GM19455 (cell line): Measurements from ENCODE around the gene TNFRSF25.
"Not testable (repeated sequence)": the region's sequence is repeated elsewhere in the genome, so short reads cannot be mapped to it uniquely, and the experiment has no call there.

Experiments used
- ATAC-seq: cut with Tn5 transposase; IDR thresholded peaks from one replicate; pipeline ENCODE4 v1.9.1; 2021; ENCODE audit not compliant: unreplicated experiment

The TNFRSF25 gene

DNA sequence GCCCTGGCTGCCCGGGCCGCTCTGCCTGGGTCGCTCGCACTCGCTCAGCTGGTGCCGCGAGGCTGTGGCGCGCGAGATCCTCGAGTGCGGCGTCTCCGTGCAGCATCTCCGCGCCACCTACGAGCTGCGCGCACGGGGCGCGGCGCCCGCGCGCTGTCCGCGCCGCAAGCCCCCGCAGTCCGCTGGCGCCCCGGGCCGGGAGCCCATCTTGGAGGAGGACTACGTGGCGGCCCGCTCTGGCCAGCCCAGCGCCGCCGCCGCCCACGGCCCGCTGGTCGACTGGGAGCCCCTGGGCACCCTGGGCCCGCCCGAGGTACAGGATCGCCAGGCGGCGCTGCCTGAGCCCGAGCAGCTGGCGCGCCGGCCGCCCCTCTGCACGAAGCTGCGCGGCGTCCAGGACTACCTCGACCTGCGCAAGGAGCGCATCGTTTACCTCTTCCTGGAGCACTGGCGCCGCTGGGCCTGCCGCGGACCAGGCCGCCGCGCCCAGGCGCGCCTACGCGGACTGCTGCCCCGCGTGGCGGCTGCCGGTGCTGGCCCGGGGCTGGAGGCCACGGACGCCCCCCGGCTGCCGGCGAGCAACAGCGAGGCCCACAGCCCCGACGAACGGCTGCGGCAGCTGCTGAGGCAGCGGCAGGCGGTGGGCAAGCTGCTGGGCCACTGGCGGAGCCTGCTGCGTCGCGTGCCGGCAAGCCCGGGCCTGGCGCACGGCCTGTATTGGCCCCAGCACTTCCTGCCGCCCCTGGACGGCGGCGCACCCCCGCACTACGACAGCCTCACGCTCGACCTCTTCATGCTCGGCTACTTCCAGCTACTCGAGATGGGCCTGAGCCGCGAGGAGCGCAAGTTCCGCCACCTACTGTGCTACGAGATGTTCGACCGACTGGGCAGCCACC, 10.9 kb downstream of the TNFRSF25 start:
- ATAC-seq, result no peak

DNA sequence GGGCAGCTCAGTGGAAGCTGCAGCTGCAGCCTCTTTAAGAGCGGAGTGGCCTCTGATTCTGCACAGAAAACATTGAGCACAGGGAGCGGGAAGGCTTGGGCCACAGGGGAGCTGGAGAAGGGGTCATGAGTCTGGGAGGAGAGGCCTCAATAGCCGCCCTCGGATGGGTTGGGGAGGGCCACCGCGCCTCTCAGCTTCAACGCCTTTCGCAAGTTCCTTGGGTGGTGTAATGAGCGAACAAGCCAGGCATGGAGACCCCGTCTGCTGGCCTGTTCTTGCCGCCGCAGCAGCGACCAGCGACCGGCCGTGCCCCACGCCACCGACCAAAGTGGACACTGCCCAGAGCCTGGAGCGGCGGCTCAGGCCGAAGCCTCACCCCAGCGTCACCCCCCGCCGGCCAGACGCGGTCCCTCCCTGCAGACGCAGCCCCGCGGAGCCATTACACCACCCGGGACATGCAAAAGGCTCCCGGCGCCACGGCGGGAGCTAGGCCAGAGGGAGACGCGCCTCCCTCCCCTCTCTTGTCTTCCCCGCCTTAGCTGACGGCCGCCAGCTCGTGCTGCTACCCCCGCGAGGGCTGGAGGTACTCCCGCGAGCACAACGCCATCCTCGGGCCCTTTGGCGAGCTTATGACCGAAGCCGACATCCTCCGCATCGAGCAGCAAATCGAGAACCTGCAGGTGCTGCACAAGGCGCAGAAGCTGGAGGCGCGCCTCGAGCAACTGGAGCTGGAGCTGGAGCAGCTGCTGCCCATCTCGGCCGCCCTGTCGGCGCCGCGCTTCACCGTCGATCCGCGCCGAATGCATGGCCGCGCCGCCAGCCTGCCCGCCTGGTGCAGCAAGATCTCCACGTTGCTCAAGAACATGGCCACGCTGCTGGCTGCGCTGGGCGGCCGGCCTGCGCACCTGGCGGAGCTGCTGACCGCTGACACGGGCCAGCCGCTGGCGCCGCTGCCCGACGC, 11.8 kb downstream of the TNFRSF25 start:
- ATAC-seq, result not testable (repeated sequence)

DNA sequence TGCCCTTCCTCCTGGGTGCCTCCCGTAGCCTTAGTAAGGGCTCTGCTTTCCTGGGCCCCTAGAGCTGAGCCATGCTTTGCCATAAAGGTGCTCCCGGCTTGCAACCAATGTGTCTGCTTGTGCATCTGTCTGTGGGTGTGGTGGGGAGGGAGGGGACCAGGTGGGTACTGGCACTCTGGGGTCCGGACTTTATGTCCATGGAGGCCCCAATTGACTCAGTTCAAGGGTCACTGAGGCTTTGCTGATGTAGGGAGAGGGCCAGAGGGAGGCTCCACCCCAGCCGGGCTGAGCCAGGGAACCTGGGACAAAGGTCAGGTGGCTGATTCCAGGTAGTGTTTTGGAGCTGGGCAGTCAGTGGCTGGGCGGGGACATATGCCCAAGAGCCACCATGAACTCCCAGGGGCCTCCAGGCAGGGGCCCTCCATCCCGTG, 15.0 kb downstream of the TNFRSF25 start:
- no peak for ATAC-seq

DNA sequence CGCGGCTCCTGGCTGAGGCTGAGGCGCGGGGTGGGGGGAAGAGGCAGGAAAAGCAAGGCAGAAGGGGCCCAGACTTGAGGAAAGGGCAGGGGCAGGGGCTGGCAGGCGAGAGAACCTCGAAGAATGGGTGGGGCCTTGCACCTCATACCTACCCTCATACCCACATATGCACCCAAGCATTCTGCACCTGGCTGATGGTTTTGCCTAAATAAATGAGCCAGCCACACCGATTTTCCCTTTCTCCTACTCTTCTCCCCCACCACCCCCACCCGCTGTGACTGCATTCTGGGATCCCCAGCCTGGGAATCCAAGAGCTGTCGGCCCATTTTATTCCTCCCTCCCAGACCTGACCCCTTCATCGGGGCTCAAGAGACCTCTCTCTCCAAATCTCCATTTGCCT, 15.5 kb downstream of the TNFRSF25 start:
- ATAC-seq, result not testable (repeated sequence)

DNA sequence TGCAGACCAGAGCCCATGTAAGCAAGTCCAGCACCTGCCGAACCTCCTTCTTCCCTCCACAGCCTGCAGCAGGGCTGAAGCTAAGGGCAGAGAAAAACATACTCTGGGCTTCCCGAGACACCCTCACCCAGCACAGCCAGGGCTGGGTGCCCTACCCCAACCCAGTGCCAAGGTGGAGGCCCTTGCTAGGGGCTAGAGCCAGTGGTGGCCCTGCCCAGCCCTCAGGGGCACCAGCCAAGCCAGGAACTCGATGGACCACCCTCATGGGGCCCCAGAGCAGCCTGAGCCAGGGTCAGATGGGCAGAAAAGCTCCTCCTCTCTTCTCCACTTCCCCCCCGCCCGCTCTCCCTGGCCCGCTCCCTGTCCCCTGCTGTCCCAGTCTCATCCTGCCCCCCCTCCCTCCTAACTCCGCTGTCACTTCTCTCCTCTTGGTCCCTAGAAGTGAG, 15.9 kb downstream of the TNFRSF25 start:
- no peak for ATAC-seq

DNA sequence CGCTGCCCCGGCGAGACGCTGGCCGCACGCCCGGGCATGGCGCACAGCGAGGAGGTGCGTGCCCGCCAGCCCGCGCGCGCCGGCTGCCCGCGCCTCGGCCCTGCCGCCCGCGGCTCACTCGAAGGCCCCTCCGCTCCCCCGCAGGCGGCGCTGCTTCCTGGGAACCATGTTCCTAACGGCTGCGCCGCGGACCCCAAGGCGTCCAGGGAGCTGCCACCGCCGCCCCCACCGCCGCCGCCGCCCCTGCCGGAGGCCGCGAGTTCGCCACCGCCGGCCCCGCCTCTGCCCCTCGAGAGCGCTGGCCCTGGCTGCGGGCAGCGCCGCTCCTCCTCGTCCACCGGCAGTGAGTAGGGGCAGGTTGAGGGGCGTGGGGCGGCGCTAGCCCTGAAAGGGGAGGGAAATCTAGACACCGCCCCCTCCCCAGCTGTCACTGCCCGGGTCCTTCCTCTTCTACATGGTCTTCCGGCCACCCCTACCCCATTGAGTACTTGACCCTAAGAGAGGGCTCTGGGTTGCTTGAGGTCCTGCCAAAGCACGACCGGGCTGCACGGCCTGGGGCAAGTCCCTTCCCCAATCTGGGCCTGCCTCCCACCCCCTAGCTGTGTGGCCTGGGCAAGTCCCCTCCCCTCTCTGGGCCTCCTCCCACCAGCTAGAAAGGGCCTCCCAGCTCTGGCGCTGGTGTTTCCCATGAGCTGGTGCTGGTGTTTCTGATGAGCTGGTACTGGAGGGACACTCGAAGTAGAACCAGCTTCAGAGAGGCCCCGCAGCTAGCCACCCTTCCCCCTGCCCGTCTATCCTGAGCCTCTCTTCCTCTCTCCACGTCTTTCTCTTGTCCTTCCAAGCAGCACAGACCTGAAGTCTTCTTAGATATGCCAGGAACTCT, 17.0 kb downstream of the TNFRSF25 start:
- ATAC-seq, result no peak

DNA sequence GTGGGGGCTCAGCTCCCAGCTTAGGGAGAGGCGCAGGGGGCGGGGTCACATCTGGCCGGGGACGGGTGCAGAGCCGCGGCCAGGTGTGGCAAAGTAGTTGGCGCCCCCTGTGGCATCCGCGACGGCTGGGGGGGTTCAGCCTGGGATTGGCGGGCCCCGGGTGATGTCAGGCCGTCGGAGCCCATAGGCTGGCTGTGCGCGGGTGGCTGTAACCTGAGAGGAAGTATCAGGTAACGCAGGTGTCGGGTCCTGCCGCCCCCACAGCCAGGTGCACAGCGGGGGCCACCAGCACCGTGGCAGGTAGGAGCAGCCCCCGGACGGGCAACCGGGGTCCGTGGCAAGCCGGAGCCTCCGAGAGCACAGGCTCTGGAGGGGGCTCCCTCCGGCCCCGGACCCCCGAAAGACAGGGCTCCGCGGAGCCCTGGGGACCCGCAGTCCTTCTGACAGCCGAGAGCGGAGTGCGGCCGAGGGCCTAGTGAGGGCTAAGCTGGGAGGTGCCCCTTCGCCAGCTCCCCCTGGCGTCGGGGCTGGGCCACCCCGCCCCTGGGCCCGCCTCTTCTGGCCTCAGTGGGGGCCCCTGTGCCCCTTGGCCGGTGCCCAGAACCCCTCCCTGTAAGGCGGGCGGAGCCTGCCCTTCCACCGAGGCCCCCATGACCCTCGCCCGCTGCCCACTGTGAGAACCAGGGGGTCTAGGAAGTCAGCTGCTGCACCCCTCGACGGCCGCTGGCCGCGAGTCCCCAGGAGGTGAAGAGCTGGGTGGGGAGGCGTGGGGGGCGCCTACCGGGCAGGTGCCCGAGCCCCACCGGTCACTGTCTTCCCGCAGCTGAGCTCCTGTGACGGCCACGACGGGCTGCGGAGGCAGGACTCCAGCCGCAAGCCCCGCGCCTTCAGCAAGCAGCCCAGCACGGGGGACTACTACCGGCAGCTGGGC, 17.9 kb downstream of the TNFRSF25 start:
- no peak for ATAC-seq

DNA sequence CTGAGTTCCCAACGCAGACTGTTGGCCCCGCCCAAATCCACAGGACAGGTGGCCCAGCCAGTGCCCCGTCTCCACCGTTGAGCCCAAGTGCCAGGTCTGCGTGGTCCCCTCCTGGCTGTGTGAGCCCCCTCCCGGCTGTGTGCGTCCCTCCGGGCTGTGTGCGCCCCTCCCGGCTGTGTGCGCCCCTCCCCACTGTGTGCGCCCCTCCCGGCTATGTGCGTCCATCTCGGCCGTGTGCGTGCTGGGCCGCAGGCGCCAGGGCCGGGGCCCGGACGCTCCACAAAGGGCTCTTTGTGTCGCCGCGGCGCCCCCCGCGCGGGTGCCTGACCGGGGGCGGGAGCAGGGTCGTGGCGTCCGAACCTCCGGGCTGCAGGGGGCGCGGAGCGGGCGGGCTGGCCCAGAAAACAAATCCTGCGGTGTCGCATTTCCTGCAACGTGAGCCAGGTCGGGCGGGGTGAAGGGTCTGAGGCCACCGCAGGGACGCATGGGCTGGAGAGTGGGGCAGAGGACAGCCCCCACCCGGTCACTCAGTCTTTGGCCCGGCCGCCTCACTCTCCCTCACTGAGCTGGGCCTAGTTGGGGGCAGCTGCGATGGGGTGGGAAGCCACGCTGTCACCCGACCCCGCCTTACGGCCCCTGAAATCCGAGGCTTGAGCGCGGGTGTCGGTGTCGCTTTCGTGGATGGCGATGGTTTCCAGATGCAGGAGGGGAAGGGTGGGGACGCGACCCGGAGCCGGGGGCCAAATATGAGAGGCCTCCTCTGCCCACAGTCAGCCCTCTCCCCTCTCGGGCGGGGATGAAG, 18.8 kb downstream of the TNFRSF25 start:
- ATAC-seq, result no peak

DNA sequence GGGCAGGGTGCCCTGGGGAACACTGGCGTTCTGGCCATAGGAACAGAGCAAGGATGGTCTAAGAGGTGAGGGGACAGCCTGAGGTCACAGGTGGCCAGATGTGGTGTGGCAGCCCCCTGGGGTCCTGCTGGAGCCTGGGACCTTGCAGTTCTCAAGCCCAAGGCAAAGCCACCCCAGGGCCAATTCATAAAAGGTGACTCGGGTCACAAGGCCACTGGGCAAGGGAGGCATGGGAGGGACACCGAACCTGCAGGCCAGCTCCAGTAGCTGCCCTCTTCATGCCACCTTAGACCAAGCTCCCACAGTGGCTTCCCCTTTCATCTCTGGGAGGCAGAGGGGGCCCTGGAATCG, 19.3 kb downstream of the TNFRSF25 start:
- ATAC-seq, result no peak

DNA sequence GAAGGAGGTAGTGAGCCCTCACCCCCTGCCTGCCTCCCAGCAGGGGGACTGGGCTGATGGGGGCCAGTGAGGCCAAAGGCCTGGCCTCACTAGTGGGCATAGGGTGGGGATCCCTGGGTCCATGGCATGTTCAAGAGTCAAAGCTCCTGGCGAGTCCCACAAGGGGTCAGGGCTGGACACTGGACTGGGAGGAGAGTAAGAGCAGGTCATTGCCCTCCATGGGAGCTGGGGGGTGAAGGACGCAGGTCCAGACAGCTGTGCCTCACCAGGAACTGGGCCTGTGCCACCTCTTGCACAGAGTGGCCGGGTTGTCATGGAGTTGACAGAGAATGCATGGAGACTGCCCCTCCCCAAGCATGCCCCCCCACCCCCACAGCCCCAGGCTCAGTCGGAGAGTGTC, 20.0 kb downstream of the TNFRSF25 start:
- not testable (repeated sequence) for ATAC-seq

DNA sequence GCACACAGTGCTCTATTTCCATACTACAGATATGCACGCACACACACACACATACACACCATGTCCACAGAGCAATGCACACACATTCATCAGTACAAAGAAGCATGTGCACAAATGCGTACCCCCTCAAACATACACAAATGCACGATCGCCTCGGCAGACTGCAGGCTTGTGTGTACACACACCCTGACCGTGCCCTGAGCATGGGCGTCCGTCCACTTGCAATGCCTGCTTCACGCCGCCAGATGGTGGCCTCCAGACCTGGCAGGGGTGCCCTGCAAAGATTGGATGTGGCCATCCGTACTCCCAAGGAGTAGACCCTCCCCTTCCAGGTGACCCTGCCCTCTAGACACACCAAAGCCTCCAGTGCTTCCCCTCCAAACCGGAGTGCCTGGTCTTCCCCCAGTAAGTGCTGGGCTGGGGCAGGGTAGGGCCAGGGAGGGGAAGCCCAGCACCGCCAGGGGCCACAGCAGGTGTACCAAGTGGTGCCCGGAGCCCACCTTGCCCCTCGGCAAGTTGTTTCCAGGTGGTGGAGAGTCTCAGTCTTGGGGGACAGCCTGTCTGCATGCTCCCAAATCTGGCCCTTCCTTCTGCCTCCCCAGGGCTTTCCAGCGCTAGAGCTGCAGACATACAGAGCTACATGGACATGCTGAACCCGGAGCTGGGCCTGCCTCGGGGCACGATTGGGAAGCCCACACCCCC, 20.8 kb downstream of the TNFRSF25 start:
- no peak for ATAC-seq

DNA sequence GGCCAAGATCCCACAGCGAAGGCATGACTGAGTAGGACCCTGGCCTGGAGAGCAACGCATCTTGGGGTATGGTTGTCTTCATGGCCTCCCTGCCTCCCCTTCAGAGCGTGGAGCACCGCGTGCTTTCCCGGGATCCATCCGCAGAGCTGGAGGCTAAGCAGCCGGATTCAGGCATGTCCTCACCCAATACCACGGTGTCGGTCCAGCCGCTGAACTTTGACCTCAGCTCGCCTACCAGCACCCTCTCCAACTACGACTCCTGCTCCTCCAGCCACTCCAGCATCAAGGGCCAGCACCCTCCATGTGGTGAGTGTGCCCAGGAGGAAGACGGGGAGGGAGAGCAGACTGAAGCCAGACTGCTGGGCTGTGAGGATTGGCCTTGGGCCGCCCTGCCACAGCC, 21.6 kb downstream of the TNFRSF25 start:
- ATAC-seq, result no peak

DNA sequence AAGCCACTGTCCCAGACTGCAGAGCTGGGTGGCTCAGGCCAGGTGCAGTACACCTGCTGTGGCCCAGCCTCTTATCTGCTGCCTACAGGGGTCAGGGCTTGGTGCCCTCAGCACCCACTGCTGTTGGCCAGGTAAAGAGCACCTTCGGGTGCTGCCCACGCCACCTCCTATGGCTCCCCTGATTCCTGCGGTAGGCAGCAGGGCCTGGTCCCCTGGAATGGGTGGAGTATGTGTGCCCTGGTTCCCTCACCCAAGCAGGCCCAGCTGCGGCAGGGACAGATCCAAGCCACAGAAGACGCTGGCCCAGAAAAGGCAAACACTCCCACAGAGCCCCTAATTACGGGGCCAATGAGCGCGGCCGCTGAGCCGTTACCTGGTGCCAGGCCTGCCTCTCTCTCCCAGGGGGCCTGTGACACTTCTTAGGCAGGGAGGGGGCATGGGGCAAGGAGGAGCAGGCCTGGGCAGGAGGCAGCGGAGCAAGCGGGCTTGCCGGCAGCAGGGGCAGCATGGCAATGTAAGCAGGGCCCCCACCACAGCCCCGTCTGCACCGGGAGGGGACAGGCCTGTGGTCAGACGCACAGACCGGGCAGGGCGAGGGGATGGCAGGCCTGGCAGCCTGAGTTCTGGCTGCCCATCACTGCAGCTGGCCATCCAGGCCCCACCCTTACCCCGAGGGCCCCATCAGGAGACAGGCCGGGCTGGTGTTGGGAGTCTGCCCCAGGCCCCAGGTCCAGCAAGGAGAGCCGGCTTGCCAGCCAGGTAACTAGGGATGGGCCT, 22.4 kb downstream of the TNFRSF25 start:
- no peak for ATAC-seq

DNA sequence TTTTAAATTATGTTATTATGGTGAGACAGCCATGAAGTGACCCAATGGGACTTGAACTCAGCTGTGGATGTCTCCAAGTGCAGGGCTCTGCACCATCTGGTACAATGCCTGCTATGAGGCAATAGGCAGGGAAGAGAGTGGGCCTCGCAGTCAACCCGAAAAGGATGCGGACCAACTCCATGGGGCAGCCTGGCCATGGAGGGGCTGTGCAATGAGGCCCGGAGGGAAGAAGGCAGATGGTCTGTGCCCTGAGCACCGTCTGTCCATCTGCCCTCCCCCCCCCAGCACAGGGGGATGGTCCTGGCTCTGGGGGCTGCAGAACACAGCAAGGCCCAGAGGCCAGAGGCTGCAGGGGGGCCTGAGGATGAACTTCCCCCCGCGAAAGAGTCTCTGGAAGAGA, 24.4 kb downstream of the TNFRSF25 start:
- no peak for ATAC-seq

DNA sequence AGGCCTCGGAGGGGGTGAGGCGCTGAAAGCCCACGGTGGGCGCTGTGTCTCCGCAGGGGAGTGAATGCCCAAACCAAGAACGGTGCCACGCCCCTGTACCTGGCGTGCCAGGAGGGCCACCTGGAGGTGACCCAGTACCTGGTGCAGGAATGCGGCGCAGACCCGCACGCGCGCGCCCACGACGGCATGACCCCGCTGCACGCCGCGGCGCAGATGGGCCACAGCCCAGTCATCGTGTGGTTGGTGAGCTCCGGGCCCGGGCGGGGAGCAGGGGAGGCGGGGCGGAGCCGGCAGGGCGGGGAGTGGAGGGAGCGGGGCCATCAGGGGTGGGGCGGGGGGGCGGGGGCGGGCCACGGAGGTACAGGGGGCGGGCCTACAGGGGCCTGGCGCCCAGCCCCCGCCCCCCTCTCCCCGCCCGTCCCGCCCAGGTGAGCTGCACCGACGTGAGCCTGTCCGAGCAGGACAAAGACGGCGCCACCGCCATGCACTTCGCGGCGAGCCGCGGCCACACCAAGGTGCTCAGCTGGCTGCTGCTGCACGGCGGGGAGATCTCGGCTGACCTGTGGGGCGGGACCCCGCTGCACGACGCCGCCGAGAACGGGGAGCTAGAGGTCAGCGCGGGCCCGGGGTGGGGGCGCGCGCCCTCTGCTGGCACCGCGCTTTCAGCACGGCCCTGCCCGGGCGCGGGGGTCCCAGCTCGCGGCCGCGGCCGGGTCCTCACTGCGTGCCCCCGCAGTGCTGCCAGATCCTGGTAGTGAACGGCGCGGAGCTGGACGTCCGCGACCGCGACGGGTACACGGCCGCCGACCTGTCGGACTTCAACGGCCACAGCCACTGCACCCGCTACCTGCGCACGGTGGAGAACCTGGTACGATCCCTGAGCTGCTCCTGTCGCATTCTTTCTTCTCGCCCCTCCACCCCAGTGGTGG, 25.5 kb downstream of the TNFRSF25 start:
- ATAC-seq, result no peak

DNA sequence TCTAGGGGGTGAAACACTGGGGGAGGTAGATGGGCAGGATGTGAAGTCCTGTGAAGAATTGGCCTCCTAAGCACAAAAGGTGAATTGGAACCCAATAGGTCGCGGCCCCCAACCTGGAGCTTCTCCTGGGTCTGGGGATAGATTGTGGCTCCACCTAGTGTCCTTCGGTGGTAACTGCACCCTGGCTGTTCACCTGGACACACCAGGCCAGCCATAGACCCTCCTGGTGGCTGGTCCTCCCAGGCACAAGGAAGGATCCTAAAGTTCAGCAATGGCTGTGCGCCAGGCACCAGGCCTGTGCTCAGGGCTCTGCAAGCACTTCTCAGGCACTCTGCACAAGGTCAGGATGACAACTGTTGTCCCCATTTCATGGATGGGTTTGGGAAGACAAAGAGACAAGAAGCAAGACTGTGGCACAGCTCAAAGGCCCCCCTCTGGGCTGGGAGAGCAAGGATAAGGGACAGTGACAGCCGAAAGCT, 27.9 kb downstream of the TNFRSF25 start:
- ATAC-seq, result no peak
